ENCODE data around the gene MGMT. TPM values are rescaled to one million over a fixed set of nuclear protein-coding genes. Genes with fewer than 3 reads are reported as not detected.

MGMT gene
- polyA plus RNA-seq, 1 donor from 2014 or later, result 0.94 TPM

DNA sequence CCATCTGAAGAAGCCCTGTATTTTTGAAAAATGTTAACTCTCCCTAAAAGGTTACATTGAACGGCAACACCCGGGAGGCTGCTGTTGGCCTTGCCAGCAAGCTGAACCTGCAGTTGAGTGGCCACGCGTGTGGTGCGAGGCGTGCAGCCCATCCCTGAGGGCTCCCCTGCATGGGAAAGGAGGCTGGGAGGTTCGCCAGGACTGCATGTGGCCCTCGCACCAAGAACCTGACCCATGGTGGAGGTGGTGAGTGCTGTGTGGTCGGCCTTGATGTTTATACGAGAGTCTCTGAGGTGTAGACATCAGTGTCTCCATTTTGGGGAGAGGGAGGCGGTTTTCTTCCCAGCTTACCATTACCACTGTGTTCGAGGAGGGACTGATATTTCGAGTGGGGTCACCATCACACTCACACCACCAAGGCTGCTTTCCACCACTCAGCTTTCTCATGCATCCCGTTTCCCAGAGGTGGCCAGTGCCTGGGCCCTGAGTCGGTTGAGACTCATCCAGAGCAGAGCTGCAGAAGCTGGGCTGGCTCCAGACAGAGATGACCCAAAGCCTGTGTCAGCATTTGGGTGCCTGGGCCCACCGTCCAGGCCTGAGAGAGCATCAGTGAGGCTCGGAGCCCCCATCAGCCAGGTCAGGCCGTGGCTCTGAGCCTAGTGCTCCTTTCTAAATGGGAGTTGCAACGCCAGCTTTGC, 274.4 kb downstream of the MGMT start:
- H3K9me2 ChIP-seq (ENCODE audit: insufficient read depth, low read length), result no peaks in the 10 kb centered on the region
- no peak overlapping the region for H3K9ac ChIP-seq (ENCODE audit: low read length)
- no peaks in the 10 kb centered on the region for H3F3A ChIP-seq (ENCODE audit: insufficient read depth, low read length, poor library complexity, severe bottlenecking)
- TF ChIP-seq, protein P1, sequence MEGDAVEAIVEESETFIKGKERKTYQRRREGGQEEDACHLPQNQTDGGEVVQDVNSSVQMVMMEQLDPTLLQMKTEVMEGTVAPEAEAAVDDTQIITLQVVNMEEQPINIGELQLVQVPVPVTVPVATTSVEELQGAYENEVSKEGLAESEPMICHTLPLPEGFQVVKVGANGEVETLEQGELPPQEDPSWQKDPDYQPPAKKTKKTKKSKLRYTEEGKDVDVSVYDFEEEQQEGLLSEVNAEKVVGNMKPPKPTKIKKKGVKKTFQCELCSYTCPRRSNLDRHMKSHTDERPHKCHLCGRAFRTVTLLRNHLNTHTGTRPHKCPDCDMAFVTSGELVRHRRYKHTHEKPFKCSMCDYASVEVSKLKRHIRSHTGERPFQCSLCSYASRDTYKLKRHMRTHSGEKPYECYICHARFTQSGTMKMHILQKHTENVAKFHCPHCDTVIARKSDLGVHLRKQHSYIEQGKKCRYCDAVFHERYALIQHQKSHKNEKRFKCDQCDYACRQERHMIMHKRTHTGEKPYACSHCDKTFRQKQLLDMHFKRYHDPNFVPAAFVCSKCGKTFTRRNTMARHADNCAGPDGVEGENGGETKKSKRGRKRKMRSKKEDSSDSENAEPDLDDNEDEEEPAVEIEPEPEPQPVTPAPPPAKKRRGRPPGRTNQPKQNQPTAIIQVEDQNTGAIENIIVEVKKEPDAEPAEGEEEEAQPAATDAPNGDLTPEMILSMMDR (IDR thresholded peaks at IDR 0.05; ENCODE audit: poor library complexity, severe bottlenecking), result no peak
- TF ChIP-seq SMC3 (conservative IDR thresholded peaks at IDR 0.05; ENCODE audit: poor library complexity) (no peak), TAF1 (IDR thresholded peaks at IDR 0.05; ENCODE audit: low read depth) (no peak), EP300 (conservative IDR thresholded peaks at IDR 0.05; ENCODE audit: poor library complexity, severe bottlenecking) (no peak), POLR2AphosphoS5 (IDR thresholded peaks at IDR 0.05) (no peak), EZH2 (IDR thresholded peaks at IDR 0.05; ENCODE audit: borderline replicate concordance, insufficient read depth, low read length, poor library complexity, severe bottlenecking) (no peak), RAD21 (conservative IDR thresholded peaks at IDR 0.05) (no peak), MXI1 (conservative IDR thresholded peaks at IDR 0.05; ENCODE audit: poor library complexity, severe bottlenecking) (no peak)
- TF ChIP-seq, protein P2, sequence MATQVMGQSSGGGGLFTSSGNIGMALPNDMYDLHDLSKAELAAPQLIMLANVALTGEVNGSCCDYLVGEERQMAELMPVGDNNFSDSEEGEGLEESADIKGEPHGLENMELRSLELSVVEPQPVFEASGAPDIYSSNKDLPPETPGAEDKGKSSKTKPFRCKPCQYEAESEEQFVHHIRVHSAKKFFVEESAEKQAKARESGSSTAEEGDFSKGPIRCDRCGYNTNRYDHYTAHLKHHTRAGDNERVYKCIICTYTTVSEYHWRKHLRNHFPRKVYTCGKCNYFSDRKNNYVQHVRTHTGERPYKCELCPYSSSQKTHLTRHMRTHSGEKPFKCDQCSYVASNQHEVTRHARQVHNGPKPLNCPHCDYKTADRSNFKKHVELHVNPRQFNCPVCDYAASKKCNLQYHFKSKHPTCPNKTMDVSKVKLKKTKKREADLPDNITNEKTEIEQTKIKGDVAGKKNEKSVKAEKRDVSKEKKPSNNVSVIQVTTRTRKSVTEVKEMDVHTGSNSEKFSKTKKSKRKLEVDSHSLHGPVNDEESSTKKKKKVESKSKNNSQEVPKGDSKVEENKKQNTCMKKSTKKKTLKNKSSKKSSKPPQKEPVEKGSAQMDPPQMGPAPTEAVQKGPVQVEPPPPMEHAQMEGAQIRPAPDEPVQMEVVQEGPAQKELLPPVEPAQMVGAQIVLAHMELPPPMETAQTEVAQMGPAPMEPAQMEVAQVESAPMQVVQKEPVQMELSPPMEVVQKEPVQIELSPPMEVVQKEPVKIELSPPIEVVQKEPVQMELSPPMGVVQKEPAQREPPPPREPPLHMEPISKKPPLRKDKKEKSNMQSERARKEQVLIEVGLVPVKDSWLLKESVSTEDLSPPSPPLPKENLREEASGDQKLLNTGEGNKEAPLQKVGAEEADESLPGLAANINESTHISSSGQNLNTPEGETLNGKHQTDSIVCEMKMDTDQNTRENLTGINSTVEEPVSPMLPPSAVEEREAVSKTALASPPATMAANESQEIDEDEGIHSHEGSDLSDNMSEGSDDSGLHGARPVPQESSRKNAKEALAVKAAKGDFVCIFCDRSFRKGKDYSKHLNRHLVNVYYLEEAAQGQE (IDR thresholded peaks at IDR 0.05; ENCODE audit: borderline replicate concordance), result no peak
- no peak overlapping the region for H3K27ac ChIP-seq (ENCODE audit: low read length)
- no peaks in the 10 kb centered on the region for H3K27me3 ChIP-seq (ENCODE audit: insufficient read depth, low read depth, low read length)
- no peak overlapping the region for H3K4me3 ChIP-seq (ENCODE audit: low read length)
- no peaks in the 10 kb centered on the region for H3K79me2 ChIP-seq (replicated peaks; ENCODE audit: insufficient read depth, low read length)
- H3K36me3 ChIP-seq (ENCODE audit: insufficient read depth, low read length), result no peaks in the 10 kb centered on the region
- H3K9me3 ChIP-seq (ENCODE audit: low read length), result no peaks in the 10 kb centered on the region
- no peak overlapping the region for H2AFZ ChIP-seq (ENCODE audit: low read depth, low read length)
- no peak overlapping the region for H3K4me2 ChIP-seq (ENCODE audit: low read length)
- H4K20me1 ChIP-seq (ENCODE audit: insufficient read depth), result no peaks in the 10 kb centered on the region

GRCh38 chr10:129741978-129742741, 275.1 kb downstream of the MGMT start:
- Histone ChIP-seq H3K9ac (ENCODE audit: low read length) (no peak overlapping the region), H3F3A (ENCODE audit: insufficient read depth, low read length, poor library complexity, severe bottlenecking) (no peaks in the 10 kb centered on the region), H4K20me1 (ENCODE audit: insufficient read depth) (no peaks in the 10 kb centered on the region), H3K4me3 (ENCODE audit: low read length) (no peak overlapping the region), H3K4me2 (ENCODE audit: low read length) (no peak overlapping the region), H3K27ac (ENCODE audit: low read length) (no peak overlapping the region), H3K79me2 (replicated peaks; ENCODE audit: insufficient read depth, low read length) (no peaks in the 10 kb centered on the region), H3K27me3 (ENCODE audit: insufficient read depth, low read depth, low read length) (no peaks in the 10 kb centered on the region), H3K9me3 (ENCODE audit: low read length) (no peaks in the 10 kb centered on the region), H3K9me2 (ENCODE audit: insufficient read depth, low read length) (no peaks in the 10 kb centered on the region), H3K36me3 (ENCODE audit: insufficient read depth, low read length) (no peaks in the 10 kb centered on the region), H2AFZ (ENCODE audit: low read depth, low read length) (no peak overlapping the region)
- TF ChIP-seq MXI1 (conservative IDR thresholded peaks at IDR 0.05; ENCODE audit: poor library complexity, severe bottlenecking), result no peak
- TF ChIP-seq EP300 (conservative IDR thresholded peaks at IDR 0.05; ENCODE audit: poor library complexity, severe bottlenecking), result no peak

Measured in neural cell (in vitro differentiated cells).